ENCODE results near the gene CCDC187. TPM values are rescaled to one million over a fixed set of nuclear protein-coding genes. Genes with fewer than 3 reads are reported as not detected.

The CCDC187 gene
- polyA plus RNA-seq, 1 donor from 2014 or later: not detected

DNA sequence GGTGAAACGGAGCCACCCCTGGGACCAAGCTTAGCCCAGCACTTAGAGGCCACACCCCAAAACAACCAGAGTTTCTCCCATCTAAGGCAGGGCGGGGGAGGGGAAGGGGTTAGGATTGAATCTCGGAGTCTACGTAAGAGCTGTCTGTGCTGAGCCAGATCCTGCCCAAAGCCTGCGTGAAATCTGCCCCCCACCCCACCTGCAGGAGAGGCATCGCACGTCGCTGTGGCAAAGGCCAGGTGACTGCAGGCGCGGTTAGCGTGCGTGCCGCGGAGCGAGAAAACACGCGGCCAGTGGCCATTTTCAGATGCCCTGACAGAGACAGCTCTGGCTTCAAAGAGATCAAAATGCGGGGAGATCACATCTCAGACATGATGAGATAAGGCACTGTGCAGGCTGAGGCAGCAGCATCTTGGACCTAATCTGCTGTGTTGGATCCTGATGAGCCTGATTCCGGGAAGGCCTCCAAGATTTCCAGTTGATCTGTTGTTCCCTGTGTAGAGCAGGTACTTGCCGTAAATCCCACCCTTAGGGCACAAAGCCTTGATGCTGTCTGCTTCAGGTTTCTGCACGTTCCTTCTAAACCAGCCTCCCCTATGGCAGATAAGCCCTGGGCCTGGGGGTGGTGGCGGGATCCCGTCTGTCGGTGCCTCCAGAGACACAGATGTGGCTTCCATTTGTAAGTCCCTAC lies 55.8 kb downstream of the CCDC187 start:
- no peak overlapping the region for H3K4me2 ChIP-seq (ENCODE audit: low read length)
- H3K27ac ChIP-seq (ENCODE audit: low read length): no peak overlapping the region
- no peaks in the 10 kb centered on the region for H3K36me3 ChIP-seq (ENCODE audit: insufficient read depth, low read length)
- no peaks in the 10 kb centered on the region for H3K27me3 ChIP-seq (ENCODE audit: insufficient read depth, low read depth, low read length)
- no peaks in the 10 kb centered on the region for H3F3A ChIP-seq (ENCODE audit: insufficient read depth, low read length, poor library complexity, severe bottlenecking)
- H3K9me2 ChIP-seq (ENCODE audit: insufficient read depth, low read length): no peaks in the 10 kb centered on the region
- no peak overlapping the region for H3K4me3 ChIP-seq (ENCODE audit: low read length)
- H3K9me3 ChIP-seq (ENCODE audit: low read length): no peaks in the 10 kb centered on the region
- no peaks in the 10 kb centered on the region for H4K20me1 ChIP-seq (ENCODE audit: insufficient read depth)
- TF ChIP-seq, protein P1, sequence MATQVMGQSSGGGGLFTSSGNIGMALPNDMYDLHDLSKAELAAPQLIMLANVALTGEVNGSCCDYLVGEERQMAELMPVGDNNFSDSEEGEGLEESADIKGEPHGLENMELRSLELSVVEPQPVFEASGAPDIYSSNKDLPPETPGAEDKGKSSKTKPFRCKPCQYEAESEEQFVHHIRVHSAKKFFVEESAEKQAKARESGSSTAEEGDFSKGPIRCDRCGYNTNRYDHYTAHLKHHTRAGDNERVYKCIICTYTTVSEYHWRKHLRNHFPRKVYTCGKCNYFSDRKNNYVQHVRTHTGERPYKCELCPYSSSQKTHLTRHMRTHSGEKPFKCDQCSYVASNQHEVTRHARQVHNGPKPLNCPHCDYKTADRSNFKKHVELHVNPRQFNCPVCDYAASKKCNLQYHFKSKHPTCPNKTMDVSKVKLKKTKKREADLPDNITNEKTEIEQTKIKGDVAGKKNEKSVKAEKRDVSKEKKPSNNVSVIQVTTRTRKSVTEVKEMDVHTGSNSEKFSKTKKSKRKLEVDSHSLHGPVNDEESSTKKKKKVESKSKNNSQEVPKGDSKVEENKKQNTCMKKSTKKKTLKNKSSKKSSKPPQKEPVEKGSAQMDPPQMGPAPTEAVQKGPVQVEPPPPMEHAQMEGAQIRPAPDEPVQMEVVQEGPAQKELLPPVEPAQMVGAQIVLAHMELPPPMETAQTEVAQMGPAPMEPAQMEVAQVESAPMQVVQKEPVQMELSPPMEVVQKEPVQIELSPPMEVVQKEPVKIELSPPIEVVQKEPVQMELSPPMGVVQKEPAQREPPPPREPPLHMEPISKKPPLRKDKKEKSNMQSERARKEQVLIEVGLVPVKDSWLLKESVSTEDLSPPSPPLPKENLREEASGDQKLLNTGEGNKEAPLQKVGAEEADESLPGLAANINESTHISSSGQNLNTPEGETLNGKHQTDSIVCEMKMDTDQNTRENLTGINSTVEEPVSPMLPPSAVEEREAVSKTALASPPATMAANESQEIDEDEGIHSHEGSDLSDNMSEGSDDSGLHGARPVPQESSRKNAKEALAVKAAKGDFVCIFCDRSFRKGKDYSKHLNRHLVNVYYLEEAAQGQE (IDR thresholded peaks at IDR 0.05; ENCODE audit: borderline replicate concordance): no peak
- no peak for TF ChIP-seq MXI1 (conservative IDR thresholded peaks at IDR 0.05; ENCODE audit: poor library complexity, severe bottlenecking)
- no peak for TF ChIP-seq EZH2 (IDR thresholded peaks at IDR 0.05; ENCODE audit: borderline replicate concordance, insufficient read depth, low read length, poor library complexity, severe bottlenecking)
- no peak for TF ChIP-seq SMC3 (conservative IDR thresholded peaks at IDR 0.05; ENCODE audit: poor library complexity)
- no peak for TF ChIP-seq POLR2AphosphoS5 (IDR thresholded peaks at IDR 0.05)
- TF ChIP-seq RAD21 (conservative IDR thresholded peaks at IDR 0.05): no peak
- TF ChIP-seq, protein P2, sequence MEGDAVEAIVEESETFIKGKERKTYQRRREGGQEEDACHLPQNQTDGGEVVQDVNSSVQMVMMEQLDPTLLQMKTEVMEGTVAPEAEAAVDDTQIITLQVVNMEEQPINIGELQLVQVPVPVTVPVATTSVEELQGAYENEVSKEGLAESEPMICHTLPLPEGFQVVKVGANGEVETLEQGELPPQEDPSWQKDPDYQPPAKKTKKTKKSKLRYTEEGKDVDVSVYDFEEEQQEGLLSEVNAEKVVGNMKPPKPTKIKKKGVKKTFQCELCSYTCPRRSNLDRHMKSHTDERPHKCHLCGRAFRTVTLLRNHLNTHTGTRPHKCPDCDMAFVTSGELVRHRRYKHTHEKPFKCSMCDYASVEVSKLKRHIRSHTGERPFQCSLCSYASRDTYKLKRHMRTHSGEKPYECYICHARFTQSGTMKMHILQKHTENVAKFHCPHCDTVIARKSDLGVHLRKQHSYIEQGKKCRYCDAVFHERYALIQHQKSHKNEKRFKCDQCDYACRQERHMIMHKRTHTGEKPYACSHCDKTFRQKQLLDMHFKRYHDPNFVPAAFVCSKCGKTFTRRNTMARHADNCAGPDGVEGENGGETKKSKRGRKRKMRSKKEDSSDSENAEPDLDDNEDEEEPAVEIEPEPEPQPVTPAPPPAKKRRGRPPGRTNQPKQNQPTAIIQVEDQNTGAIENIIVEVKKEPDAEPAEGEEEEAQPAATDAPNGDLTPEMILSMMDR (IDR thresholded peaks at IDR 0.05; ENCODE audit: poor library complexity, severe bottlenecking): no peak
- TF ChIP-seq EP300 (conservative IDR thresholded peaks at IDR 0.05; ENCODE audit: poor library complexity, severe bottlenecking): no peak
- TF ChIP-seq TAF1 (IDR thresholded peaks at IDR 0.05; ENCODE audit: low read depth): no peak
- H3K79me2 ChIP-seq (replicated peaks; ENCODE audit: insufficient read depth, low read length): peaks cover 13% of the 10 kb centered on the region
- no peak overlapping the region for H3K9ac ChIP-seq (ENCODE audit: low read length)
- H2AFZ ChIP-seq (ENCODE audit: low read depth, low read length): no peak overlapping the region

DNA sequence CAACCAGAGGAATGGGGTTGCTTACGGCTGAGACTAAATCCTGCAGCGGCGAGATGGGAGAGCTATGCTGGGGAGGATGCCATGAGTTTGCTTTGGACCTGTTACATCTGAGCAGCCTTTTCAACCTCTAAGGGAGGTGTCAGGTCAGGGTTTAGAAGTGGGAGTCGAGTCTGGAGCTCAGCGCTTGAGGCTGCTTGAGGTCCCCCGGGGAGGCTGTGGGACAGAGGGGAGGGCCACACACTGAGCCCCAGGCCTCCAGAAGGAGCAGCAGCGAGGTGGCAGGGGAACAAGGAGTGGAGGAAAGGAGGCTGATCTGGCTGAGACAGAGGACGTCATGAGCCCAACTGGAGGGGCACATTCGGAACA lies 56.4 kb downstream of the CCDC187 start:
- Histone ChIP-seq H3K9me3 (ENCODE audit: low read length) (no peaks in the 10 kb centered on the region), H3K36me3 (ENCODE audit: insufficient read depth, low read length) (no peaks in the 10 kb centered on the region)

More for the DNA sequence above, 56.4 kb downstream of the CCDC187 start:
- Histone ChIP-seq H4K20me1 (ENCODE audit: insufficient read depth) (no peaks in the 10 kb centered on the region), H3K27me3 (ENCODE audit: insufficient read depth, low read depth, low read length) (no peaks in the 10 kb centered on the region), H3F3A (ENCODE audit: insufficient read depth, low read length, poor library complexity, severe bottlenecking) (no peaks in the 10 kb centered on the region), H3K9ac (ENCODE audit: low read length) (no peak overlapping the region), H3K79me2 (replicated peaks; ENCODE audit: insufficient read depth, low read length) (peaks cover 19% of the 10 kb centered on the region), H3K27ac (ENCODE audit: low read length) (no peak overlapping the region), H3K4me2 (ENCODE audit: low read length) (no peak overlapping the region), H3K9me2 (ENCODE audit: insufficient read depth, low read length) (no peaks in the 10 kb centered on the region), H3K4me3 (ENCODE audit: low read length) (no peak overlapping the region), H2AFZ (ENCODE audit: low read depth, low read length) (no peak overlapping the region)
- TF ChIP-seq, protein P1 (IDR thresholded peaks at IDR 0.05; ENCODE audit: borderline replicate concordance): no peak
- TF ChIP-seq, protein P2 (IDR thresholded peaks at IDR 0.05; ENCODE audit: poor library complexity, severe bottlenecking): no peak

Measured in neural cell (in vitro differentiated cells).